ENCODE results near the gene PPP2R2B.

Gene PPP2R2B

DNA sequence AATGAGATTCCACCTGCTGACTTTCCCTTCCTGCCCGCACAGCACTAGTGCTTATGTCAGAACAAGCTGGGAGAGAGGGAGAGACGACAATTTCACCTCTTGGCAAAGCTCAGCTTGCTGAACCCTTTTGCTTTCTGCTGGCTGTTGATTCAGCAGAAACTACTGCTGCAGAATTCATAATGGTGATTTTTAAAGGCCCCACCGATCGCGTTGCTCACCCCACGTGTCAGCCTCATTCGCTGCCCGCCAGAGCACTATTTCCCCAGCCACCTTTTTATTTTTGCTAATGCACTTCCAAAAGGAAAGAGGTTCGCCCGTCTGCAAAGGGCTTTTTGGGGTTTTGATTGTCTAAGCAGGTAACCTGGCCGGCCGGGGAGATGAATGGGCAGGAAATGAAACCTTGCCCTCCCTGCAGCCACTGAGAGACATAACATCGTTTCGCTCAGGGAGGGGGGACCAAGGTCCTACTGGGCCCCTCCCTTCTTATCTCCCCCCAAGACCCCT, 1.3 kb downstream of the PPP2R2B start:
- DNase-seq (ENCODE audit: low read depth), result no peak
- TF ChIP-seq, protein P1, sequence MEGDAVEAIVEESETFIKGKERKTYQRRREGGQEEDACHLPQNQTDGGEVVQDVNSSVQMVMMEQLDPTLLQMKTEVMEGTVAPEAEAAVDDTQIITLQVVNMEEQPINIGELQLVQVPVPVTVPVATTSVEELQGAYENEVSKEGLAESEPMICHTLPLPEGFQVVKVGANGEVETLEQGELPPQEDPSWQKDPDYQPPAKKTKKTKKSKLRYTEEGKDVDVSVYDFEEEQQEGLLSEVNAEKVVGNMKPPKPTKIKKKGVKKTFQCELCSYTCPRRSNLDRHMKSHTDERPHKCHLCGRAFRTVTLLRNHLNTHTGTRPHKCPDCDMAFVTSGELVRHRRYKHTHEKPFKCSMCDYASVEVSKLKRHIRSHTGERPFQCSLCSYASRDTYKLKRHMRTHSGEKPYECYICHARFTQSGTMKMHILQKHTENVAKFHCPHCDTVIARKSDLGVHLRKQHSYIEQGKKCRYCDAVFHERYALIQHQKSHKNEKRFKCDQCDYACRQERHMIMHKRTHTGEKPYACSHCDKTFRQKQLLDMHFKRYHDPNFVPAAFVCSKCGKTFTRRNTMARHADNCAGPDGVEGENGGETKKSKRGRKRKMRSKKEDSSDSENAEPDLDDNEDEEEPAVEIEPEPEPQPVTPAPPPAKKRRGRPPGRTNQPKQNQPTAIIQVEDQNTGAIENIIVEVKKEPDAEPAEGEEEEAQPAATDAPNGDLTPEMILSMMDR (conservative IDR thresholded peaks at IDR 0.05; ENCODE audit: low read depth, low read length), result no peak
- H3K4me3 ChIP-seq (ENCODE audit: low read depth, low read length), result no peak overlapping the region

DNA sequence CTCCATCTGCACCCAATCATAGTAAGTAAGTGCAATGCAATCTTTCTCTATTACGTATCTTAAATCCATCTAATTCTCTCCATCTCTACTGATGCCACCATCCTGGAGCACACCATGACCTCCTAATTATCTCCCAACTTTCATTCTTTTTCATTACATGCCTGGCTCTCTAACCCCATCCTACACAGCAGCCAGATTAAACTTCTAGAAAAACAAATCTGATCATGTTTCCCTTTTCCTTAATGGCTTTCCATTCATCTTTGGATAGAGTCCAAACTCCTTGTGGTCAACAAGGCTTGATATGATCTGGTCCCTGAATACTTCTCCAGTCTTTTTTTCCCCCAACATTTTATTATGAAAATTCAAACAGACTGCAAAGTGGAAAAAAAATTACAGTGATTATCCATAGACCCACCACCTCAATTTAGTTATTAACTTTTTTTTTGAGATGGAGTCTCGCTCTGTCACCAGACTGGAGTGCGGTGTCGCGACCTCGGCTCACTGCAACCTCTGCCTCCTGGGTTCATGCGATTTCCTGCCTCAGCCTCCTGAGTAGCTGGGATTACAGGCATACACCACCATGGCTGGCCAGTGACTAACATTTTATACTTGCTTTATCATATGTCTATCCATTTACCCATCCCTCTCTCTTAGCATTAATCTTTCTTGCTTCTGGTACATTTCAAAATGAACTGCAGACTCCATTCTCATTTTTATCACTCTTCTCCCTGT, 5.2 kb downstream of the PPP2R2B start:
- H3K4me3 ChIP-seq (ENCODE audit: low read depth, low read length), result no peak overlapping the region
- TF ChIP-seq, protein P1 (conservative IDR thresholded peaks at IDR 0.05; ENCODE audit: low read depth, low read length), result no peak
- DNase-seq (ENCODE audit: low read depth), result no peak

DNA sequence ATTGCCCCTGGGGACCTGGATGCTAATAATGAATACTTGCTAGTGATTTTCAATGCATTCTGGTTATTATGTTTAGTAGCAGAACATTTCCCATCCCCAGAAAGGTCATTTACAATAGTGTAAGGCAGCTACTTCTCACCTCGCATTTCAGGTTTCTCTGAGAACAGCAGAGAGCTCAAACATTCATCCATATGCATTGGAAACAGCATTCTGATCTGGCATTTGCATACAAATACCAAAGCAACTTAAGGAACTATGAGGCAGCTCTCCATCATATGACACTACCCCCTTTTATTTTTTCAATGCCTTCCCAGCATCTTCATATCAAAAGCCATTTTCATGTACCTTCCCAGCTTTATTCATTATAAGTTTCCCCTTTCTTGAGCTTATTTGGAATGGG, 6.4 kb downstream of the PPP2R2B start:
- TF ChIP-seq, protein P1 (conservative IDR thresholded peaks at IDR 0.05; ENCODE audit: low read depth, low read length), result no peak
- DNase-seq (ENCODE audit: low read depth), result no peak

DNA sequence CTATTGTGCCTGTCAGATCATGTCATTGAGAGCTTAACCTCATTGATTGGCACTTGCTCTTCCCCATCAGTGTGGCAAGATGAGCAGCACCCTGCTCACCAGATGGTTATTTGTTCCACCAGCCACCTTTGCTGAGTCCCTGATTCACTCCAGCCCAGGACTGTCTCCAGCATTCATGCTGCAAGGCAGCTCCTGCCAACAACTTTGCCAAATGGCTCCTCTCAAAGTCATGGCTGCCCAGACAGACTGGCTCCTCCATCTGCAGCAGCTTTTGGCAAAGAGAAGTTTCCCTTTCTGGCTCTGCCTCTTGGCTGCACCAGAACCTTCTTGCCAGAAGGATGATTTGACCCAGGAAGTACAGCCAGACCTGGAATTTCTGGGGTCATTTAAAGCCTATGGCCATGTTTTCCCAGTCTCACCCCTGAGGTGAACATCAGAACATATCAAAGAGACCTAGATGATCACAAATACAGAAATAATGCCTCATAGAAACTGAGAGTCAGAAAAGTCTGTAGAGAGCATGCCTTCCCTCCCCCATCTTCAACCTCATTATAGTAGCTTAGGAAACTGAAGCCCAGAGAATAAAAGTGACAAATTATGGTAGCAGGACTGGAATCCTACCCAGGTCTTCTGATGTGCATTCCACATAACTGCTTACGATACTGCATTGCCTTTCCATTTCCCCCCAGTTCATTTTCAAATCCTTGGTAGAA, 10.4 kb downstream of the PPP2R2B start:
- no peak overlapping the region for H3K4me3 ChIP-seq (ENCODE audit: low read depth, low read length)
- DNase-seq (ENCODE audit: low read depth), result no peak
- TF ChIP-seq, protein P1 (conservative IDR thresholded peaks at IDR 0.05; ENCODE audit: low read depth, low read length), result no peak

More for the DNA sequence above, 6.4 kb downstream of the PPP2R2B start:
- no peak overlapping the region for H3K4me3 ChIP-seq (ENCODE audit: low read depth, low read length)

DNA sequence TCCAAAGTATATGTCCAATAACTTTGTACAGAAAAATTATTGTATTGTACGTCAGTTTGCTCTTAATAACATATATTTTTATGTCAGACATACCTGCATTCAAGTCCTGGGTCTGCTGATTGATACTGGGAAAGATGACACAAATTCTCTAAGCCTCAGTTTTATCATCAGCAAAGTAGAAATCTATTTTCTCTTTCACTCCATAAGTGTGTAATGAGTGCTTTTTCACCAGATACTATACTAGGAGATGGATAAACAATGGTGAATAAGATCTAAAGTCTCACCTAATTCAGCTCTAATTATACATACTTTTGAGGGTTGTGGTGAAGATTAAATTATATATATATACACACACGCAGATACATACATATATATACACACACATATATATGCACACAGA, 12.3 kb downstream of the PPP2R2B start:
- DNase-seq (ENCODE audit: low read depth), result no peak
- TF ChIP-seq, protein P1 (conservative IDR thresholded peaks at IDR 0.05; ENCODE audit: low read depth, low read length), result no peak
- H3K4me3 ChIP-seq (ENCODE audit: low read depth, low read length), result no peak overlapping the region

DNA sequence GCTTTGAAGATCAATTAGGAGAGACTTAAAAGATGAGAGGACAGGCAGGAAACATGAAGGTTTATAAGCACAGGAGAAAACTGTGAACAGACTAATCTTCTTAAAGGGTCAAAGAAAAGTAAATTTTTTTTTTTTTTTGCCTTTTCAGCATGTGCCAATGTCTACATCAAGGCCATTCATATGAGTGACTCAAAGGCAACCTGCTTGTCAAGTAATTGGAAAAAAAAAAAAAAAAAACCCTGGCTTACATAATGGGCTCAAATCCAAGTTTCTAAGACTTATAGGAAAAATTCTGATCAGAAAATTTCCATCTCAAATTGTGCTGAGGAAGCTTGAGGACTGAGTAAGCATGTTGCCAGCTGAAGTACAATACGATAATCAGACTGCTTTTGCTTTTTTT, 15.9 kb downstream of the PPP2R2B start:
- no peak overlapping the region for H3K4me3 ChIP-seq (ENCODE audit: low read depth, low read length)
- TF ChIP-seq, protein P1 (conservative IDR thresholded peaks at IDR 0.05; ENCODE audit: low read depth, low read length), result no peak
- DNase-seq (ENCODE audit: low read depth), result no peak
